T-helper 2 cell treated with Interferon-gamma antibody and Interleukin-4, amounts not matched to agents 100 ng/mL and 5 ng/mL, for 36 hours (primary cell): ENCODE results near the gene CHPF. TPM values are rescaled to one million over a fixed set of nuclear protein-coding genes. Genes with fewer than 3 reads are reported as not detected.

Experiments
- intact Hi-C: fragments of 100-400 bp; cut with micrococcal nuclease; formaldehyde crosslinking; loops from one replicate; pipeline ENCODE4 v1.15.1; 2023
- total RNA-seq: library from RNA; stranded (reverse); gene quantifications from 2 replicates; pipeline ENCODE4 v1.2.3, GENCODE V29; 2022

CHPF gene
- total RNA-seq, 1 donor from 2014 or later: 13.4 TPM

GRCh38 chr2:219567791-219568361 is 24.3 kb upstream of the CHPF start:
- intact Hi-C loops: no loop called here

DNA sequence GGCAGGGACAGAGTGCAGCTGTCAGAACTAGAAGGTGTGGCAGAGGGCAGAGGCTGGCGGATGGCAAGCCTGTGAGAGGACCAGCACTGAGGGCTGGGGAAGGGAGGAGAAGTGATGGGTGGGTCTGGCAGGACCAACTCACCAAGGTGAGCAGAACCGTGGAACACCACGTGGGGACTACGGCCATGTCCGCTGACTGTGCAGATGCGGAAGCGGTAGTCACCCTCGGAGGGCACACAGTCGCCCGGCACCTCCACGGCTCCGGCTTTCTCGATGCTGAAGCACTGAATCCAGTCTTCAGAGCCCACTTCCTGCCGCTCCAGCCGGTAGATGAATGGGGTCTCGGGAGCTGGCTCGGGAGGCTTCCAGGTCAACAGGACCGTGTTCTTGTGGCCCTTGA is 23.5 kb upstream of the CHPF start:
- intact Hi-C loops: no loop called here

GRCh38 chr2:219566640-219567039 is 23.0 kb upstream of the CHPF start:
- intact Hi-C loops: no loop called here

DNA sequence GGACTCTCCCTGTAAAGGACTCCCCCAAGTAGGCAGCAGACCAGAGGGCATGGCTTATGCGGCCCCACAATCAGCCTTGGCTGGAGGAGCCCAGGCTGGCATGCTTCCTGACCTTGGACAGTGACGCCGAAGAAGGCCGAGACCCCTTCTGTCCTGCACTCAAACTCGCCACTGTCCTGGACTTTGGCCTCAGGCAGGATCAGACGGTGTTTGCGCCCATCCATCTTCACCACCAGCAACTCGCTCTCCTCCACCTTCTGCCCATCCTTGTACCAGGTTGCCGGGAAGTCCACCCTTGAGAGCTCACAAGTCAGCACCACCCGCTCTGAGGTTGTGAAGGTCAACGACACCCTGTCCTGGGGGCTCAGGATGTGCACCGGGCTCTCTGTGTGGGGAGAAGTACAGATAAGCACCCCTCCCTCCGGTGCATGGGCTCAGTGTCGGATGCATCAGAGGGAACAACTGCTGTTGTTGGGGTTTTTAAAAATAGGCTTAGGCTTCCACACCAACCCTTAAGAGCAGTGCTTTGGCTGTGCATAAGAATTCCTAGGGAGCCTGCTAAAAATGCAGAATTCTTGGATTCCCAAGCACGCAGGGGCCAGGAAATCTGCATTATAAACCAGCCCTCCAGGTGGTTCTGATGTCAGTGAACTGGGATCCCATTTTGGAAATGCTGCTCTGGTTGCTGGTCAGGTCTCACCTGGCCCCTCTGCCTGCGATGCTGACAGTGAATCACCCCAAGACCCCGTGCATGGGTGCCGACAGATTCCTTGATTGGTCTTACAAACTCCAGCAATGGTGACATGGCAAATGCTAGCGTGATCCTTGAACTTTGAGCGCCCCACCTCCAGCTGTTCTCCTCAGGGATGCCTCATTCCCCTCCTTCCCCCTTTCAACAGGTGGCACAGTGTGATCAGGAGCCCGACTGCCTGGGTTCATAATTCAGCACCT is 21.8 kb upstream of the CHPF start:
- intact Hi-C loops: no loop called here

DNA sequence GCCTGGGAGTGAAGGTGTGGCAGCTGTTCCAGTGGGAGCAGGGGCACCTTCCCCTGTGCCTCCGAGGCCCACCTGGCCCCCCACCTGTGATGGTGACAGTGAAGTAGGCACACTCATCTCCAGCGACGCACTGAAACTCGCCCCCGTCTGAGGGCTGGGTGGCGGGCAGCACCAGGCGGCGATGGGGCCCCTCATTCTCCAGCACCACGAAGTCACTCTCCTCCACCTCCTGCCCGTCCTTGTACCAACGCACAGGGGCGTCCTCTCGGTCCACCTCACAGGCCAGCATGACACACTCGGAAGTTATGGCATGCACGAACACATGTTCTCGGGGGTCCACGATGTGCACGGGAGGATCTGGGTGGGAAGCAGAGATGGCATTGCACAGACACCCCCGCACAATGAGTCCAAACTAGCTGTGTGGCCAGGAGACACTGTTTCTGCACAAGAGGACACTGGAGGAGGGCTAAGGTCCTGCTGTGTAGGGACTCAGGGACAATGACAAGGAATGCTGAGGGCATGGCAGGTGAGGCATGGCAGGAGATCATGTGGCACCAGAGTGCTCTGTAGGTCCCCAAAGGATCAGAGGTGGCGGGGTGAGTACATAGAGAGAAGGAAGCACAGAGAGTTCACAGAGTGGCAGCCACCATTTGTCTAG is 19.8 kb upstream of the CHPF start:
- intact Hi-C loops: no loop called here

GRCh38 chr2:219562049-219563020 is 18.7 kb upstream of the CHPF start:
- intact Hi-C loops: no loop called here

GRCh38 chr2:219561179-219562048 is 17.8 kb upstream of the CHPF start:
- intact Hi-C loops: no loop called here

DNA sequence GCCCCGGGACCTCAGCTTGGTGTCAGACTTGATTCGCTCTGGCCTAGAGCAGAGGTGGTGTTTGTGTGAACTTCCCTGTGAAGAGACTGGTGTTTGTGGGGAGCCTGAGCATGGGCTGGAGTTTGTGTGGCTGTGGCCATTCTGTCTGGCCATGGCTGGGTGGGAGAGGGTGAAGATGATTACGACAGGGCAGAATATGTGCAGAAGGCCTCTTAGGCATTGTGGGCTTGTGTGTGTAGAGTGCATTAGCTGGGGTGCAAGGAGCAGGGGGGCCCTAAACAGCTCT is 17.2 kb upstream of the CHPF start:
- intact Hi-C loops: no loop called here

- intact Hi-C loops: no loop called here
Observed at GRCh38 chr2:219560037-219560892, 16.7 kb upstream of the CHPF start.

GRCh38 chr2:219559156-219559915 is 15.7 kb upstream of the CHPF start:
- intact Hi-C loops: no loop called here

DNA sequence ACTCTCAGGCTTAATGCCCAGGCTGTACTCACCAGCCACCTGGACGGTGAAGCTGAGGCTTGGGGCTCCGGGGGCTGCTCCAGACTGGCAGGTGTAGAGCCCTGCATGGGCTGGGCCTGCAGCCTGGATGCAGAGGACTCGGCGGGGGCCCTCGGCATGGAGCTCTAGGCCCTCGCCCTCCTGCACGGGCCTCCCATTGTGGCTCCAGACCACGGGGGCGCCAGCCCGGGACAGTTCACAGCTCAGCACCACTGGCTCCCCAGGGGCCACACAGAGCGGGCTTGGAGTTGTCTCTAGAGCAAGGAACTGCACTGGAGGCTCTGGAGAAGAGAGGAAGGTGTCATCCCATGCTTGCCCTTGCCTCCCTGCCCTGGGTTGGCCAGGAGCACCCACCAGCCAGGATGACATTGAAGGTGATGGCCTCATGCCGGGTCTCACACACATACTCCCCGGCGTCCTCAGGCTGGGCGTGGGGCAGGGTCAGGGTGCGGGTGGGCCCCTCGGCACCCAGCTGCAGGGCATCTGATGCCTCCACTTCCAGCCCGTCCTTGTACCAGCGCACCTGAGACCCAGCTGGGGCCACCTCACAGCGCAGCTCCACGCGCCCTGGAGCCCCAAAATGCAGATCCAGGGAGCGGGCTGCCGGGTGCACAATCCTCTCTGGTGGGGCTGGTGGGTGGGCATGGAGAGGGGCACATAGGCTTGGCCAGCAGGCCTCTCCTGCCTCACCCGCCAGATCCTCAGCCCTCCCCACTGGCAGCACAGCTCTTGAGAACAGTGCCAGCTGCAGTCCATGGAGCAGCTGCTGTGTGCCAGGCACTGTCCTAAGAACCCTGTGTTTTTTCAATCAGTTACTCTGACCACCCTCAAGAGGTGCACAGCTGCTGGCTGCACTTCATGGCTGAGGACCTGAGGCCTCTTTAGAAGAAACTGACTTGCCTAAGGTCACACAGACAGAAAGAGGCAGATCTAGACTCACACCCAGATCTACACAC is 14.5 kb upstream of the CHPF start:
- intact Hi-C loops: no loop called here

DNA sequence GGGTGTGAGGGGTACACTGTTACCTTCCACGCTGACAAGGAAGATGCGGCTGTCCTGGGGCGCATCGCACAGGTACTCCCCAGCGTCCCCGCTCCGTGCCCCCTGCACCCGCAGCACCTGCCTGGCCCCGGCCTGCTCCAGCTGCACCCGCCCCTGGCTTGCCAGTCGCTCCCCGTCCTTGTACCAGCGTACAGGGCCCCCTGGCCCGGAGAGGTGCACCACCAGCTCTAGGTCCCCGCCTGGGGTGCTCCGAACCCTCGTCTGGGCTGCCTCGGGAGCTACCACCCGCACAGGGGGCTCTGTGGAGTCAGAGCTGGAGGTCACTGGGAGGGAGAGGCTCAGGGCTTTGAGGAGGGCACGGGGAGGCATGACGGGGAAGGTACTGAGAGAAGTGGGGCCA is 13.7 kb upstream of the CHPF start:
- intact Hi-C loops: no loop called here

- intact Hi-C loops: no loop called here
Observed at GRCh38 chr2:219556413-219556812, 12.8 kb upstream of the CHPF start.

- intact Hi-C loops: no loop called here
Observed at GRCh38 chr2:219555956-219556355, 12.3 kb upstream of the CHPF start.

DNA sequence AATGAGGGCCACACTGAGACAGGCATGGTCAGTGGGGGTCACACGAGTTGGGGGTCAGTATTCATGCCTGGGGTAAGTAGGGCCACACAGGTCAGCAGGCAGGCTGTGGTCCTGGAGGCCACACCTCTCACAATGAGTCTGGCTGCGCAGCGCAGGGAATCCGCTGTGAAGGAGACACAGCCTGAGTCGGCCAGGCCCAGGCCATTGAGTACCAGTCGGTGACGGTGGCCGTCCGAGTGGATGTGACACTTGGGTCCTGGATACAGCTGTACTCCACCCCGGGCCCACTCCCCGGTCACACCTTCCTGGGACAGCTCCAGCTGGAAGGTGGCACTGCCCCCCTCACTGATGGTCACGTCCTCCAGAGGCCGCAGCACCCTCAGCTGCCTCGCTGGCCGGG is 10.7 kb upstream of the CHPF start:
- intact Hi-C loops: no loop called here

GRCh38 chr2:219553463-219553963 is 9.9 kb upstream of the CHPF start:
- intact Hi-C loops: no loop called here

DNA sequence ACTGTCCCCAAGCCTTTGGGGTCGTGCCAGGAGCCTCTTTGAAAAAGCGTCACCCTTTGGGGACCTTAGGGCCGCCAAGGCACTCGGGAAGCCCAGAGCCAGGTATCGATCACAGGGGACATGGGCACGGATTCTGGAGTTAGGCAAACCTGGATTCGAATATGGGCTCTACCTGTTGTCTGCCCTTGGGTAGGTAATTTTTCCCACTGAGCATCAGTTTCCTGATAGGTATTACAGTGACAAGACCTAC is 9.5 kb upstream of the CHPF start:
- intact Hi-C loops: no loop called here
